Liver (tissue), 9 donors: ENCODE data around the gene FBLN1. TPM values are rescaled to one million over a fixed set of nuclear protein-coding genes. Genes with fewer than 3 reads are reported as not detected.

ENCODE experiments used
- DNase-seq: peaks from one replicate; pipeline ENCODE4 v3.0.0-alpha.2; 2017; ENCODE audit warnings: low spot score
- H3K27ac ChIP-seq, 2 donors: one replicate each; pipeline ENCODE4 v1.7.0; 2013; ENCODE audit warnings: inconsistent platforms in 2 of 2, low read length in 2 of 2, control low read depth in 1 of 2, low read depth in 1 of 2, mild to moderate bottlenecking in 1 of 2
- H3K27me3 ChIP-seq, 4 donors: one replicate each; pipeline versions ENCODE4 v1.6.1 to v1.7.0; 2013; ENCODE audit warnings: low read length in 3 of 4, inconsistent platforms in 1 of 4, mild to moderate bottlenecking in 1 of 4, moderate library complexity in 1 of 4; ENCODE audit not compliant: control insufficient read depth in 4 of 4, insufficient read depth in 4 of 4
- H3K36me3 ChIP-seq, 4 donors: one replicate each; pipeline versions ENCODE4 v1.6.1 to v1.7.0; 2013; ENCODE audit warnings: low read length in 3 of 4, mild to moderate bottlenecking in 3 of 4, low read depth in 1 of 4, moderate library complexity in 1 of 4; ENCODE audit not compliant: control insufficient read depth in 4 of 4, insufficient read depth in 3 of 4
- H3K4me1 ChIP-seq, 4 donors: one replicate each; pipeline versions ENCODE4 v1.6.1 to v1.7.0; 2013; ENCODE audit warnings: low read length in 3 of 4, mild to moderate bottlenecking in 3 of 4, moderate library complexity in 1 of 4; ENCODE audit not compliant: control insufficient read depth in 4 of 4, insufficient read depth in 4 of 4
- H3K4me3 ChIP-seq, 3 donors: one replicate each; pipeline versions ENCODE4 v1.6.1 to v1.7.0; 2013; ENCODE audit warnings: low read length in 3 of 3, control low read depth in 1 of 3, low read depth in 1 of 3, mild to moderate bottlenecking in 1 of 3
- H3K9ac ChIP-seq, 2 donors: one replicate each; pipeline ENCODE4 v1.7.0; 2013; ENCODE audit warnings: low read length in 2 of 2, mild to moderate bottlenecking in 2 of 2, moderate library complexity in 2 of 2, control low read depth in 1 of 2, low read depth in 1 of 2
- H3K9me3 ChIP-seq, 4 donors: one replicate each; pipeline versions ENCODE4 v1.6.1 to v1.7.0; 2013; ENCODE audit warnings: low read length in 3 of 4; ENCODE audit not compliant: control insufficient read depth in 4 of 4
- CTCF ChIP-seq: fragments of 150-350 bp; IDR thresholded peaks from 2 replicates; pipeline ENCODE4 v1.5.1; 2017; ENCODE audit warnings: improper control_type of control experiment, low read depth, low read length; ENCODE audit not compliant: missing input control
- EGR1 ChIP-seq, 2 donors: IDR thresholded peaks; 2 replicates each; pipeline ENCODE4 v1.6.1; 2016 to 2018; ENCODE audit warnings: antibody characterized with exemption in 2 of 2, low read depth in 2 of 2
- FOXA1 ChIP-seq: IDR thresholded peaks from 2 replicates; pipeline ENCODE4 v1.6.1; 2016; ENCODE audit warnings: antibody characterized with exemption
- GABPA ChIP-seq, 2 donors: IDR thresholded peaks in 1 of 2; conservative IDR thresholded peaks in 1 of 2; 2 replicates each; pipeline ENCODE4 v1.6.1; 2016; ENCODE audit warnings: antibody characterized with exemption in 2 of 2, mild to moderate bottlenecking in 1 of 2, moderate library complexity in 1 of 2
- HNF4A ChIP-seq, 2 donors: conservative IDR thresholded peaks; 2 replicates each; pipeline ENCODE4 v1.6.1; 2016; ENCODE audit warnings: antibody characterized with exemption in 2 of 2, mild to moderate bottlenecking in 2 of 2
- JUND ChIP-seq, 2 donors: IDR thresholded peaks; 2 replicates each; pipeline ENCODE4 v1.6.1; 2016; ENCODE audit warnings: antibody characterized with exemption in 2 of 2
- MAX ChIP-seq: IDR thresholded peaks from 2 replicates; pipeline ENCODE4 v1.6.1; 2016; ENCODE audit warnings: antibody characterized with exemption
- NR2F2 ChIP-seq: IDR thresholded peaks from 2 replicates; pipeline ENCODE4 v1.6.1; 2016; ENCODE audit warnings: antibody characterized with exemption
- RAD21 ChIP-seq, 2 donors: IDR thresholded peaks; 2 replicates each; pipeline ENCODE4 v1.6.1; 2016; ENCODE audit warnings: antibody characterized with exemption in 2 of 2, mild to moderate bottlenecking in 2 of 2
- REST ChIP-seq: IDR thresholded peaks from 2 replicates; pipeline ENCODE4 v1.6.1; 2016; ENCODE audit warnings: antibody characterized with exemption, mild to moderate bottlenecking
- RXRA ChIP-seq, 2 donors: IDR thresholded peaks; 2 replicates each; pipeline ENCODE4 v1.6.1; 2017 to 2018; ENCODE audit warnings: antibody characterized with exemption in 2 of 2, mild to moderate bottlenecking in 1 of 2
- SP1 ChIP-seq: IDR thresholded peaks from 2 replicates; pipeline ENCODE4 v1.6.1; 2018; ENCODE audit warnings: antibody characterized with exemption, mild to moderate bottlenecking
- TAF1 ChIP-seq: conservative IDR thresholded peaks from 2 replicates; pipeline ENCODE4 v1.6.1; 2016; ENCODE audit warnings: antibody characterized with exemption, mild to moderate bottlenecking
- YY1 ChIP-seq: IDR thresholded peaks from 2 replicates; pipeline ENCODE4 v1.6.1; 2016; ENCODE audit warnings: antibody characterized with exemption, mild to moderate bottlenecking
- ZBTB33 ChIP-seq: IDR thresholded peaks from 2 replicates; pipeline ENCODE4 v1.6.1; 2016; ENCODE audit warnings: antibody characterized with exemption
- WGBS: extraction: QIAGEN DNeasy Blood & Tissue Kit; methylation state at CpG from one replicate; pipeline ENCODE4 v1.1.7; 2013; 5-methylcytosine and 5-hydroxymethylcytosine counted together
- polyA plus RNA-seq, 2 donors: library from polyadenylated mRNA; stranded (reverse) in 1 of 2; unstranded in 1 of 2; fragments of 200-250 nt in 1 of 2; fragments of >200 nt in 1 of 2; fragmentation: Nextera tagmentation in 1 of 2; extraction: Ambion mirVana in 1 of 2; gene quantifications; one replicate each; pipeline versions ENCODE4 v1.2.1 to v1.2.3, GENCODE V29; 2013 to 2015
- total RNA-seq, 2 donors: library from RNA; depleted of rRNA; stranded (reverse); fragments of >200 nt; gene quantifications; one replicate each; pipeline ENCODE4 v1.2.3, GENCODE V29; 2014
- donor health status: healthy.
- donor health status: healthy.
- donor health status: healthy.
- donor health status: healthy.
- donor health status: healthy.

FBLN1 gene
- total and polyA plus RNA-seq, 4 donors = 2.2 to 9.3 (median 6.3) TPM

GRCh38 chr22:45581549-45582080 is 78.9 kb downstream of the FBLN1 start:
- Histone ChIP-seq H3K4me1 (peaks cover 0 to 3% (median 1%) of the 10 kb centered on the region in 4 donors), H3K27ac (no peak overlapping the region), H3K27me3 (no peaks in the 10 kb centered on the region), H3K36me3 (no peaks in the 10 kb centered on the region), H3K9me3 (no peaks in the 10 kb centered on the region), H3K4me3 (no peak overlapping the region), H3K9ac (no peak overlapping the region)
- DNase-seq = no peak
- TF ChIP-seq ZBTB33 (no peak), RXRA (IDR thresholded peaks at IDR 0.05) (no peak), TAF1 (no peak), GABPA (IDR thresholded peaks at IDR 0.05 in 1 of 2, conservative IDR thresholded peaks at IDR 0.05 in 1 of 2) (no peak), MAX (no peak), NR2F2 (no peak), HNF4A (conservative IDR thresholded peaks at IDR 0.05) (no peak)
- 85% methylated on average over 16 of the region's 16 CpGs for WGBS

GRCh38 chr22:45582236-45582954 is 79.7 kb downstream of the FBLN1 start:
- DNase-seq = no peak
- WGBS = 81% methylated on average over 15 of the region's 15 CpGs

More at GRCh38 chr22:45582236-45582954, 79.7 kb downstream of the FBLN1 start:
- no peaks in the 10 kb centered on the region for H3K9me3 ChIP-seq
- peaks cover 0 to 3% (median 1%) of the 10 kb centered on the region in 4 donors for H3K4me1 ChIP-seq
- H3K4me3 ChIP-seq = no peak overlapping the region
- H3K36me3 ChIP-seq = no peaks in the 10 kb centered on the region
- H3K27me3 ChIP-seq = no peaks in the 10 kb centered on the region
- H3K9ac ChIP-seq = no peak overlapping the region
- no peak overlapping the region for H3K27ac ChIP-seq
- TF ChIP-seq JUND (IDR thresholded peaks at IDR 0.05) (no peak), EGR1 (IDR thresholded peaks at IDR 0.05; ENCODE audit: low read depth in 2 of 2) (no peak), CTCF (no peak), FOXA1 (no peak), SP1 (no peak), REST (no peak), TAF1 (no peak), ZBTB33 (no peak), YY1 (no peak), RXRA (IDR thresholded peaks at IDR 0.05) (no peak), RAD21 (IDR thresholded peaks at IDR 0.05) (no peak), NR2F2 (no peak)
